Right cardiac atrium (tissue), 5 donors: ENCODE measurements around the gene AVPR1B. TPM values are rescaled to one million over a fixed set of nuclear protein-coding genes. Genes with fewer than 3 reads are reported as not detected.

Source experiments
- ATAC-seq, 2 donors: fragments of 200-7000 bp; cut with Tn5 transposase; one replicate each; pipeline versions ENCODE4 v1.8.0 to v1.9.1; 2020; ENCODE audit warnings: moderate library complexity in 2 of 2, mild to moderate bottlenecking in 1 of 2
- DNase-seq, 3 donors: peaks; one replicate each; pipeline ENCODE4 v3.0.0-alpha.2; 2020
- H3K27ac ChIP-seq: one replicate; pipeline ENCODE4 v1.5.1; 2013; ENCODE audit warnings: mild to moderate bottlenecking, low read length, control low read depth, moderate library complexity
- H3K27me3 ChIP-seq: one replicate; pipeline ENCODE4 v1.6.1; 2013; ENCODE audit not compliant: control insufficient read depth, insufficient read depth
- H3K4me1 ChIP-seq: one replicate; pipeline ENCODE4 v1.6.1; 2013; ENCODE audit warnings: low read length; ENCODE audit not compliant: control insufficient read depth, insufficient read depth
- H3K4me3 ChIP-seq: one replicate; pipeline ENCODE4 v1.5.1; 2013; ENCODE audit warnings: low read length, control low read depth
- H3K9me3 ChIP-seq: one replicate; pipeline ENCODE4 v1.6.1; 2013; ENCODE audit warnings: low read length; ENCODE audit not compliant: control insufficient read depth
- WGBS: extraction: QIAGEN DNeasy Blood & Tissue Kit; methylation state at CpG from one replicate; pipeline ENCODE4 v1.1.7; 2013; 5-methylcytosine and 5-hydroxymethylcytosine counted together
- intact Hi-C, 4 donors: fragments of 100-400 bp; cut with DNase I; formaldehyde crosslinking; loops; one replicate each; pipeline versions ENCODE4 v1.11.0 to v1.14.0; 2022 to 2023
- polyA plus RNA-seq: library from polyadenylated mRNA; stranded (reverse); fragments of 200-250 nt; gene quantifications from one replicate; pipeline ENCODE4 v1.2.3, GENCODE V29; 2013
- total RNA-seq, 4 donors: library from RNA; stranded (reverse); fragmentation: NEBNext Ultra II Directional; extraction: Animal tissue kit (Norgen Biotek cat#: 25700); gene quantifications; one replicate each; pipeline ENCODE4 v1.2.1, GENCODE V29; 2021
- donor health status: healthy with polysubstance abuse.
- donor health status: DM: no; HTN: yes; CAD: no.
- donor health status: DM: no; HTN: no; CAD: no.
- donor health status: DM: no; HTN: yes; CAD: no; lungs with severe emphysema.
- donor health status: DM: yes; HTN: yes; CAD: no.

Gene AVPR1B
- total and polyA plus RNA-seq, 5 donors, result 0.07 TPM; not detected in 4

GRCh38 chr1:206110820-206111219, 6.4 kb downstream of the AVPR1B start:
- Histone ChIP-seq H3K4me1 (no peaks in the 10 kb centered on the region), H3K9me3 (no peaks in the 10 kb centered on the region), H3K27ac (no peak overlapping the region), H3K4me3 (no peak overlapping the region), H3K27me3 (no peaks in the 10 kb centered on the region)
- intact Hi-C loops, result no loop called here
- no peak for ATAC-seq
- no peak for DNase-seq
- 96% methylated on average over 3 of the region's 3 CpGs for WGBS

- H3K4me1 ChIP-seq, result no peaks in the 10 kb centered on the region
- H3K27ac ChIP-seq, result no peak overlapping the region
- DNase-seq (peak in 1 of 3 donors; percentile 55), ATAC-seq (no peak)
- 96% methylated on average over 15 of the region's 15 CpGs for WGBS
- no peaks in the 10 kb centered on the region for H3K9me3 ChIP-seq
- H3K27me3 ChIP-seq, result no peaks in the 10 kb centered on the region
- H3K4me3 ChIP-seq, result no peak overlapping the region
- intact Hi-C loops, result no loop called here
These were observed 7.0 kb downstream of the AVPR1B start for GRCh38 chr1:206110161-206110560.

DNA sequence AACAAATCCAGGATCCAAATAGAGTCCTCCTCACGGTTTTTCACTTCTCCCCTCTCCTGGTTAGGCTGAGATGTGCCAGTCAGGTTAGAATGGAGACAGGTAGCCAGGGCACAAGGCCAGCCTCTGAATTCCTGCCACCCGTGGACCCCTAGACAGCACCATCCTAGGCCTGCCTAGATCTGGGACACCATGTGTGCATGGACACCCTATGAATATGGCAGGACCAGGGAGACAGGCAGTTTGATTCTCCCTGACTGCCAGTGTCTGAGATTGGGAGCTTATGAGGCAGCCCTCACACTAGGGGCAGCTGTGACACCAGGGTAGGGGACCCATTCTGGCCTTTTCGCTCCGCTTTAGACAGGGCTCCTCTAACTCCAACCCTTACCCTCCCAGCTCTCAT, 7.5 kb downstream of the AVPR1B start:
- Histone ChIP-seq H3K27ac (no peak overlapping the region), H3K4me1 (no peaks in the 10 kb centered on the region), H3K27me3 (no peaks in the 10 kb centered on the region), H3K4me3 (no peak overlapping the region), H3K9me3 (no peaks in the 10 kb centered on the region)
- no peak for ATAC-seq
- intact Hi-C loops, result loop anchor here (5.0 to 10.0 kb wide), 6 partner anchors 75 to 192 kb away; no protein-coding TSS in a partner anchor
- no peak for DNase-seq
- WGBS, result 89% methylated on average over 4 of the region's 4 CpGs

- ATAC-seq, result no peak
- H3K27ac ChIP-seq, result no peak overlapping the region
These were observed 8.6 kb downstream of the AVPR1B start for GRCh38 chr1:206108635-206109034.

DNA sequence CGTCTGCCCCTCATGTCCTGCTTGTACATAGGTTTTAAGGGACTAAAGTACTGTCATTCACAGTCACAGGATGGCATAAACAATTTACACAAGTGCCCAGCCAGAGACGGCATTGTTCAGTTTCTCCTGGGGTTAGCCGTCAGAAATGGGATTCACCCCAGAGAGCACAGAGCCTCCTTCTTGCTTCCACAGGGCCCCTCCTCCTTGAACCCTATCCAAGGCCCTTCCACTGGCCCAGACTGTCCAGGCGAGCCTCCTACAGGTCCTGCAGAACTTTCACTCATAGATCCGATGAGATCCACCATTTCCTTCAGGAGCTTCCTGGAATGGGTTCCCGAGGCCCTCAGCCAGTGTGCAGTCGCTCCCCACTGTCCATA, 10.0 kb downstream of the AVPR1B start:
- ATAC-seq, result no peak
- intact Hi-C loops, result loop anchor here (2.0 to 10.0 kb wide), 7 partner anchors 72 to 190 kb away; no protein-coding TSS in a partner anchor
- H3K27ac ChIP-seq, result no peak overlapping the region

More at GRCh38 chr1:206108635-206109034, 8.6 kb downstream of the AVPR1B start:
- Histone ChIP-seq H3K27me3 (no peaks in the 10 kb centered on the region), H3K9me3 (no peaks in the 10 kb centered on the region), H3K4me3 (no peak overlapping the region), H3K4me1 (no peaks in the 10 kb centered on the region)
- intact Hi-C loops, result loop anchor here (5.0 to 10.0 kb wide), 6 partner anchors 74 to 191 kb away; no protein-coding TSS in a partner anchor
- WGBS, result 87% methylated on average over 2 of the region's 2 CpGs
- DNase-seq, result no peak

GRCh38 chr1:206106328-206107167, 10.6 kb downstream of the AVPR1B start:
- ATAC-seq (peak; percentile 84 to 87), DNase-seq (peak; percentile 83 to 93 (median 90))
- no peaks in the 10 kb centered on the region for H3K4me1 ChIP-seq
- H3K27ac ChIP-seq, result no peak overlapping the region
- WGBS, result 36% methylated on average over 8 of the region's 8 CpGs
- H3K9me3 ChIP-seq, result no peaks in the 10 kb centered on the region
- intact Hi-C loops, result loop anchor here (2.0 to 10.0 kb wide), 7 partner anchors 72 to 189 kb away; no protein-coding TSS in a partner anchor
- H3K27me3 ChIP-seq, result no peaks in the 10 kb centered on the region
- no peak overlapping the region for H3K4me3 ChIP-seq

More for the DNA sequence above, 10.0 kb downstream of the AVPR1B start:
- DNase-seq, result no peak
- 48% methylated on average over 7 of the region's 7 CpGs for WGBS
- Histone ChIP-seq H3K4me3 (no peak overlapping the region), H3K9me3 (no peaks in the 10 kb centered on the region), H3K4me1 (no peaks in the 10 kb centered on the region), H3K27me3 (no peaks in the 10 kb centered on the region)

DNA sequence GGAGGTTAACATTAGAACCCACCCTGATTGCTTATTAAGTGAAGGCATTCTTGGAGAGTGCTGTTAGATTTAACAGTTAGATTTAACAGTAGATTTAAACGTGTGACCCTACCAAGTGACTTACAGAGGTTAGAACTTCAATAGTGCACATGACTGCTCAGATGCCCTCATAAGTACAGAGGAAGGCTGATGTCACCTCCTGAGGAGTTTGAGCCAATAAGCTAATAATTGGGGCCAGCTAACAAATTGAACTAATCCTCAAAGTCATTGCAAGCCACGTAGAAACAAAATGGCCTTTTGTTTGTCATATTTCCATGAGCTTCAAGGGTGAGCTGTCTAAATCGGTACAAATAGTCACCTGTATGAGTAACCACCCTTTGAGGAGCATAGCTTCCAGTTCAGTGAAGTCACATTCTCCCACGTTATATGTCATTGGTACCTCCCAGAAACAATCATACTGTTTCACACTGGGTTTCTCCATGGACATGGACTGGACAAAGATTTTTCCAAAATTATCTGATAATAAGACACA, 11.7 kb downstream of the AVPR1B start:
- no peak overlapping the region for H3K4me3 ChIP-seq
- ATAC-seq (no peak), DNase-seq (no peak)
- no peaks in the 10 kb centered on the region for H3K9me3 ChIP-seq
- H3K4me1 ChIP-seq, result peaks cover 2% of the 10 kb centered on the region
- H3K27ac ChIP-seq, result no peak overlapping the region
- intact Hi-C loops, result loop anchor here (5.0 to 10.0 kb wide), 6 partner anchors 71 to 188 kb away; no protein-coding TSS in a partner anchor
- H3K27me3 ChIP-seq, result no peaks in the 10 kb centered on the region
- WGBS, result 78% methylated on average over 4 of the region's 4 CpGs

- WGBS, result 95% methylated on average over 10 of the region's 10 CpGs
- Histone ChIP-seq H3K27me3 (no peaks in the 10 kb centered on the region), H3K4me1 (peaks cover 2% of the 10 kb centered on the region), H3K9me3 (no peaks in the 10 kb centered on the region), H3K4me3 (no peak overlapping the region), H3K27ac (no peak overlapping the region)
- ATAC-seq (no peak), DNase-seq (no peak)
- intact Hi-C loops, result loop anchor here in 2 of 4 donors (10.0 kb wide), 2 partner anchors 69 to 179 kb away; no protein-coding TSS in a partner anchor
These were observed 13.2 kb downstream of the AVPR1B start for GRCh38 chr1:206103979-206104378.

DNA sequence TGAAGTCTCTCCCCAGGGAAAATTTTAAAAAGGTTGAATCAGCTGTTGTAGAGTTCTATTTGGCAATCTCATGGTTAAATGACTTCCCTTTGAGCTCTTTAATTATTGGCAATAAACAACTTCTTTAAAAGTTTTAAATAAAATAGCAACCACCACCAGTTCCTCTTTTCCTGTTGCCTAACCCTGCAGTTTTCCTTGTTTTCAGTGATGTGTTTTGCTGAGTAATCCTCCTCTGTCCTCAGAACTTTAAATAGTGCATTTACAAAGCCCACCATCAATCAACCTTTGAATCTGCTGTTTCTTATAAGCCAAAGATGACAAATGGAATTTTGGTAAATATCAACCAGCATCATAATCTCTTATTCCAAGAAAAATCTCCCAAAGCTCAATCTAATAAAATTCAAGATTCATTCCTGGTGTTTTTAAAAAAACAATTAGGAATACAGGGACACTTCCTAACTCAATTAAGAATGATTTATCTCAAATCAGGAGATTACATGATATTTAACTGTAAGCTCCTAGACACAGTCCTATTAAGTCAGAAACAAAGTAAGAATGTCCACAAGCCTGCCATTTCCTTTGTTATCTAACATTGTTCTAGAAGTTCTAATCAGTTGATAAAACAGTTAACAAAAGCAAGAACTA, 14.8 kb downstream of the AVPR1B start:
- peaks cover 2% of the 10 kb centered on the region for H3K4me1 ChIP-seq
- intact Hi-C loops, result loop anchor here in 2 of 4 donors (10.0 kb wide), 2 partner anchors 68 to 178 kb away; no protein-coding TSS in a partner anchor
- no peaks in the 10 kb centered on the region for H3K9me3 ChIP-seq
- H3K27ac ChIP-seq, result no peak overlapping the region
- H3K27me3 ChIP-seq, result no peaks in the 10 kb centered on the region
- ATAC-seq (no peak), DNase-seq (no peak)
- no peak overlapping the region for H3K4me3 ChIP-seq

- H3K27ac ChIP-seq, result no peak overlapping the region
- no peak overlapping the region for H3K4me3 ChIP-seq
- WGBS, result 89% methylated on average over 6 of the region's 6 CpGs
- no peaks in the 10 kb centered on the region for H3K27me3 ChIP-seq
- DNase-seq (no peak), ATAC-seq (no peak)
- H3K4me1 ChIP-seq, result peaks cover 2% of the 10 kb centered on the region
- H3K9me3 ChIP-seq, result no peaks in the 10 kb centered on the region
- intact Hi-C loops, result loop anchor here in 2 of 4 donors (10.0 kb wide), 2 partner anchors 67 to 177 kb away; no protein-coding TSS in a partner anchor
These were observed 15.7 kb downstream of the AVPR1B start for GRCh38 chr1:206101351-206102045.
